GM18519 (cell line): ENCODE data around the gene PER3.

Experiments used
- ATAC-seq: cut with Tn5 transposase; IDR thresholded peaks from one replicate; pipeline ENCODE4 v1.9.1; 2021; ENCODE audit warnings: mild to moderate bottlenecking, moderate library complexity; ENCODE audit not compliant: unreplicated experiment, low FRiP score

The PER3 gene

GRCh38 chr1:7865978-7866377, 81.9 kb downstream of the PER3 start:
- ATAC-seq, result no peak

- no peak for ATAC-seq
Observed at GRCh38 chr1:7868070-7868780, 84.1 kb downstream of the PER3 start.

GRCh38 chr1:7869136-7869920, 85.2 kb downstream of the PER3 start:
- no peak for ATAC-seq

- no peak for ATAC-seq
Observed at GRCh38 chr1:7871136-7871535, 87.0 kb downstream of the PER3 start.

- ATAC-seq, result no peak
Observed at GRCh38 chr1:7873801-7874795, 90.0 kb downstream of the PER3 start.

GRCh38 chr1:7878027-7878426, 93.9 kb downstream of the PER3 start:
- no peak for ATAC-seq

GRCh38 chr1:7879228-7879627, 95.1 kb downstream of the PER3 start:
- no peak for ATAC-seq

GRCh38 chr1:7884757-7885156, 100.7 kb downstream of the PER3 start:
- ATAC-seq, result no peak

GRCh38 chr1:7885513-7886404, 101.7 kb downstream of the PER3 start:
- ATAC-seq, result no peak

GRCh38 chr1:7886405-7886745, 102.3 kb downstream of the PER3 start:
- no peak for ATAC-seq

- no peak for ATAC-seq
Observed at GRCh38 chr1:7888248-7889081, 104.4 kb downstream of the PER3 start.

GRCh38 chr1:7890853-7891252, 106.8 kb downstream of the PER3 start:
- ATAC-seq, result no peak

GRCh38 chr1:7891804-7892203, 107.7 kb downstream of the PER3 start:
- no peak for ATAC-seq

- no peak for ATAC-seq
Observed at GRCh38 chr1:7893529-7894180, 109.6 kb downstream of the PER3 start.
